ENCODE data around the gene NCAM1.

DNA sequence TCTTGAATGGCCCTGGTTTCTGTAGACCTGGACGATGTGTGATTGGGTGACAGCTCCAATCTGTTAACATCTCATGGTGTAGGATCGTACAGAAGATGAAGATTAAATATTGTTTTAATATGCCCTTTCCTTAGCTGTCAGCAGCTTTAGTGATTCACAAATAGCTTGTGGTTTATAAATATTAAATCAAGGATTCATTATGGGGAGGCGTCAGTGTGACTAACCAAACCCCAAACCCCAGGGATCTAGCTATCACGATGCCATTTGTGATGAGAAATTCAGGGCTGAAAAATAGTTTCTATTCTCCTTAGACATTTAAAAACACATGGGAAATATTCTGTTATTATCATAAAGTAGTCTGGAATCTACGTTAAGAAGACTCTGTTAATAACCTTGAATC, 73.4 kb downstream of the NCAM1 start:
- TF ChIP-seq, protein P1, sequence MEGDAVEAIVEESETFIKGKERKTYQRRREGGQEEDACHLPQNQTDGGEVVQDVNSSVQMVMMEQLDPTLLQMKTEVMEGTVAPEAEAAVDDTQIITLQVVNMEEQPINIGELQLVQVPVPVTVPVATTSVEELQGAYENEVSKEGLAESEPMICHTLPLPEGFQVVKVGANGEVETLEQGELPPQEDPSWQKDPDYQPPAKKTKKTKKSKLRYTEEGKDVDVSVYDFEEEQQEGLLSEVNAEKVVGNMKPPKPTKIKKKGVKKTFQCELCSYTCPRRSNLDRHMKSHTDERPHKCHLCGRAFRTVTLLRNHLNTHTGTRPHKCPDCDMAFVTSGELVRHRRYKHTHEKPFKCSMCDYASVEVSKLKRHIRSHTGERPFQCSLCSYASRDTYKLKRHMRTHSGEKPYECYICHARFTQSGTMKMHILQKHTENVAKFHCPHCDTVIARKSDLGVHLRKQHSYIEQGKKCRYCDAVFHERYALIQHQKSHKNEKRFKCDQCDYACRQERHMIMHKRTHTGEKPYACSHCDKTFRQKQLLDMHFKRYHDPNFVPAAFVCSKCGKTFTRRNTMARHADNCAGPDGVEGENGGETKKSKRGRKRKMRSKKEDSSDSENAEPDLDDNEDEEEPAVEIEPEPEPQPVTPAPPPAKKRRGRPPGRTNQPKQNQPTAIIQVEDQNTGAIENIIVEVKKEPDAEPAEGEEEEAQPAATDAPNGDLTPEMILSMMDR (IDR thresholded peaks at IDR 0.05; ENCODE audit: insufficient read depth, low read length): no peak
- TF ChIP-seq SPI1 (IDR thresholded peaks at IDR 0.05; ENCODE audit: borderline replicate concordance, low read depth): no peak
- TF ChIP-seq, protein P2, sequence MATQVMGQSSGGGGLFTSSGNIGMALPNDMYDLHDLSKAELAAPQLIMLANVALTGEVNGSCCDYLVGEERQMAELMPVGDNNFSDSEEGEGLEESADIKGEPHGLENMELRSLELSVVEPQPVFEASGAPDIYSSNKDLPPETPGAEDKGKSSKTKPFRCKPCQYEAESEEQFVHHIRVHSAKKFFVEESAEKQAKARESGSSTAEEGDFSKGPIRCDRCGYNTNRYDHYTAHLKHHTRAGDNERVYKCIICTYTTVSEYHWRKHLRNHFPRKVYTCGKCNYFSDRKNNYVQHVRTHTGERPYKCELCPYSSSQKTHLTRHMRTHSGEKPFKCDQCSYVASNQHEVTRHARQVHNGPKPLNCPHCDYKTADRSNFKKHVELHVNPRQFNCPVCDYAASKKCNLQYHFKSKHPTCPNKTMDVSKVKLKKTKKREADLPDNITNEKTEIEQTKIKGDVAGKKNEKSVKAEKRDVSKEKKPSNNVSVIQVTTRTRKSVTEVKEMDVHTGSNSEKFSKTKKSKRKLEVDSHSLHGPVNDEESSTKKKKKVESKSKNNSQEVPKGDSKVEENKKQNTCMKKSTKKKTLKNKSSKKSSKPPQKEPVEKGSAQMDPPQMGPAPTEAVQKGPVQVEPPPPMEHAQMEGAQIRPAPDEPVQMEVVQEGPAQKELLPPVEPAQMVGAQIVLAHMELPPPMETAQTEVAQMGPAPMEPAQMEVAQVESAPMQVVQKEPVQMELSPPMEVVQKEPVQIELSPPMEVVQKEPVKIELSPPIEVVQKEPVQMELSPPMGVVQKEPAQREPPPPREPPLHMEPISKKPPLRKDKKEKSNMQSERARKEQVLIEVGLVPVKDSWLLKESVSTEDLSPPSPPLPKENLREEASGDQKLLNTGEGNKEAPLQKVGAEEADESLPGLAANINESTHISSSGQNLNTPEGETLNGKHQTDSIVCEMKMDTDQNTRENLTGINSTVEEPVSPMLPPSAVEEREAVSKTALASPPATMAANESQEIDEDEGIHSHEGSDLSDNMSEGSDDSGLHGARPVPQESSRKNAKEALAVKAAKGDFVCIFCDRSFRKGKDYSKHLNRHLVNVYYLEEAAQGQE (IDR thresholded peaks at IDR 0.05; ENCODE audit: insufficient replicate concordance, low read depth): no peak

All from HL-60 (cell line).